LNCAP (cell line): ENCODE measurements around the gene S100A7.

ENCODE experiments used
- CTCF ChIP-seq: fragments of 450-650 bp; IDR thresholded peaks from 2 replicates; pipeline ENCODE4 v1.5.1; 2017; ENCODE audit warnings: mild to moderate bottlenecking

S100A7 gene

GRCh38 chr1:153447498-153448170, 12.8 kb downstream of the S100A7 start:
- TF ChIP-seq CTCF = no peak

- TF ChIP-seq CTCF = no peak
These were observed 16.4 kb downstream of the S100A7 start for GRCh38 chr1:153444078-153444477.

- TF ChIP-seq CTCF = no peak
These were observed 17.0 kb downstream of the S100A7 start for GRCh38 chr1:153443486-153443885.

- TF ChIP-seq CTCF = no peak
These were observed 19.2 kb downstream of the S100A7 start for GRCh38 chr1:153441238-153441755.

GRCh38 chr1:153439273-153439672, 21.2 kb downstream of the S100A7 start:
- no peak for TF ChIP-seq CTCF

- TF ChIP-seq CTCF = no peak
These were observed 21.9 kb downstream of the S100A7 start for GRCh38 chr1:153438599-153438998.

GRCh38 chr1:153437236-153437635, 23.2 kb downstream of the S100A7 start:
- no peak for TF ChIP-seq CTCF
